ENCODE data around the gene KRTAP10-1.

The KRTAP10-1 gene

DNA sequence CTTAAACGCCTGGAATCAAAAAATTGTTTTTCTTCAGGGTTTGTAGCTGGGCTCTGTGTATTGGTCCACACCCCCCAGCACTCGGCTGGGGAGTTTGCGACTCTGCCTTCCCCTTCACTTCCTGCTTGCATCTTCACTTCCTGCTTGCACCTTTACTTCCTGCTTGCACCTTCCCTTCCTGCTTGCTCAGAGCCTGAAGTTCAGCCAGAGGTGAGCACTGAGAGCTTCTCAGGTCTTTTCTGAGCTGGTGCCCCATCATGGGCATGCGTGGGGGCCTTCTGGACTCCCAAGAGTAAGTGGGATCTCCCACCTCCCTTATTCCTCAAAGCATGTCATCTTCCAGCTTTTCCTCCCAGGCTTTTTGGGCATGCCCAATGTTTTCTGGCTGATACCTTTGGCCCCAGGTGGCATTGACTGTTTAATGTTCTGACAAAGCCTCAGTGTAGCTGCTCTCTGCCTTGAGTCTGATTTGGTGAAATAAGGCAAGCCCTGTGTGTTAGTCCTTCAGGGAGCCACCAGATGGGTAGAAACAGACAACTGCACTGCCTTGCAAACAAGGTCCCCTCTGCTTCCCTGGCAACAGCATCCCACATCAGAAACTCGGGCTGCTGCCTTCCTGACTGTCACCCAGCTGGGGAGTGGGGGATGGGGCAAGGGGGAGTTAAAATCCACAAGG is 7.8 kb upstream of the KRTAP10-1 start:
- no peak for DNase-seq

- no peak for DNase-seq
Observed at GRCh38 chr21:44544566-44544965, 4.6 kb upstream of the KRTAP10-1 start.

GRCh38 chr21:44542716-44543115 is 2.7 kb upstream of the KRTAP10-1 start:
- no peak for DNase-seq

DNA sequence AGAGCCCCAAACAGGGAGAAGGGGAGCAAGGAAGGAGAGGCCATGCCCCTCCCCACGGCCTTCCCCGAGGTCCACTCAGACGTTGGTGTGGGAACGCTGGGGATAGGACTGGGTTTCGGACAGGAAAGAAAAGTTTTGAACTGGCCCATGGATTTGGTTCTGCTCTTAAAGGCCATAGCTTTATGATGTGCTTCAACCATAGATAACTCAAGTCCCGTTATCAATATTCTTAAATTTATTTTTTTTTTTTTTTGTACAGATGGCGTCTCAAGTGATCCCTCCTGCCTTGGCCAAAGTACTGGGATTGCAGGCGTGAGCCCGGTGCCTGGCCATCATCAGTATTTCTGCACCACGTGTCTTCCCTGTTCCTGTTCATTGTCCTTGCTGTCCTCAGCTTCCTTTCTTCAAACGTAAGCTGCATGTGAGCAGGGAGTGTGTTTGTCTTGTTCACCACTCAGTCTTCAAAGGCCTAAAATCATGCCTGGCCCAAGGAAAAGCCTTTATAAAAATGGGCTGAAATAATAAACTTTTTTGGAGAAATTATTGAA is 820 bp upstream of the KRTAP10-1 start:
- DNase-seq, result no peak

GRCh38 chr21:44539046-44539445 is 949 bp downstream of the KRTAP10-1 start:
- no peak for DNase-seq

- DNase-seq, result no peak
Observed at GRCh38 chr21:44537930-44538911, 1.8 kb downstream of the KRTAP10-1 start.

- DNase-seq, result no peak
Observed at GRCh38 chr21:44535963-44536362, 4.0 kb downstream of the KRTAP10-1 start.

DNA sequence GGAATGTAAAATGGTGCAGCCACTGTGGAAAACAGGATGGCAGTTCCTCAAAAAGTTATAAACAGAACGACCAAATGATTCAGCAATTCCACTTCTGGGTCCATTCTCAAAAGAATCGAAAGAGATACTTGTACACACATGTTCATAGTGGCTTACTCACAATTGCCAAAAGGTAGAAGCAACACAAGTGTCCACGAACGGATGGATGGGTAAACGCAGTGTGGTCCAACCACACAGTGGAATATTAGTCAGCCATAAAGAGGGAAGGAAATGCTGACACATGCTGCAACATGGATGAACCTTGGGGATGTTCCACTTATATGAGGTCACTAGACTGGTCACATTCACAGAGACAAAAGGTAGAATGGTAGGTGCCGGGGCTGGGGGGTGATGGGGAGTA is 5.3 kb downstream of the KRTAP10-1 start:
- DNase-seq, result no peak

DNA sequence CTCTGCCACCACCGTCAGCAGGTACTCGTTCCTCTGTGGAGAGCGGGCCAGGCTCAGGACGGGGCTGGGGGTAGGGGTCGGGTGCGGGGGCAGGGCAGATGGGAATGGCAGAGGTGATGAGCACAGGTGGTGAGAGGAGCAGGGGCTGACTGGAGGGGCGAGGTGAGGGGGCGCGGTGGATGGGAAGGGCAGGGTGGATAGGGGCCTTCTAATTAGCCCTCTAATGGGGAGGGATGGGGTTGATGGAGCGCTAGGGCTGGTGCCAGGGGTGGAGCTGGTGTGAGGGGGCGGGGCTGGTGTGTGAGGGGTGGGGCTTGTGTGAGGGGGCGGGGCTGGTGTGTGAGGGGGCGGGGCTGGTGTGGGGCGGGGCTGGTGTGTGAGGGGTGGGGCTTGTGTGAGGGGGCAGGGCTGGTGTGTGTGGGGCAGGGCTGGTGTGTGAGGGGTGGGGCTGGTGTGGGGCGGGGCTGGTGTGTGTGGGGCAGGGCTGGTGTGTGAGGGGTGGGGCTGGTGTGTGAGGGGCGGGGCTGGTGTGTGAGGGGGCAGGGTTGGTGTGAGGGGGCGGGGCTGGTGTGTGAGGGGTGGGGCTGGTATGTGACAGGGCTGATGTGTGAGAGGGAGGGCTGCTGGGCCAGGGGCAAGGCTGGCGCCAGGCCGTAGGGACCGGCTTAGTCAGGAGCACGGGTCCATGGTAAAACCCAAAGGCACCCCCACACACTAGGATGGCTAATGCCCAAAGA is 5.9 kb downstream of the KRTAP10-1 start:
- peak; percentile 15 for DNase-seq

DNA sequence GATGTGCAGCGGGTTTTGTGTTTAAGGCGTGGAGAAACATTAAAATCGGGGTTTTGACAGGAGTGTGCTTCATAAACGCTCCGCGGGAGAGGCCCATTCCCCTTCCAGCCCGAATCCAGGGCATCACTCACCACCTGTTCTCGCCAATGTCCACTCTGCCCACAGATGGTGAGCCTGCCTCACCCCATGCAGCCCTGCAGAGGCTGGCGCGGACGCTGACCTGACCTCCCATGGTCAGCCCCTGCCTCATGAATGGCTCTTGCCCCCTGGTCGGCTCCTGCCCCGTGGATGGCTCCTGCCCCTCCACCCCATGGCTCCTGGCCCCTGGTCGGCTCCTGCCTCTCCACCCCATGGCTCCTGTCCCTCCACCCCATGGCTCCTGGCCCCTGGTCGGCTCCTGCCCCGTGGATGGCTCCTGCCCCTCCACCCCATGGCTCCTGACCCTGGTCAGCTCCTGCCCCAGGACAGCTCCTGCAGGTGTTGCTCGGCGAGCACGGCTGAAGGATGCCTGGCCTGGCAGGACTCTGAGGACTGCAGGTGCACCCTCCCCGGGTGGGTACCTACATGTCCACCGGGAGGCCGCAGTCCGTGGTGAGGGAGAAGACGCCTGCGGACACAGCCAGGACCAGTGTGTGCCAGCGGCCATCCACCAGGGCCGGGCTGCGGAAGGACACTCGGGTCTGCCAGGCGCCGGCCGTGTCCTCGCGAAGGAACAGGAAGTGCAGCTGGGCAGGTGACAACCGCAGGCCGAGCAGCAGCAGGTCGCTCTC is 6.7 kb downstream of the KRTAP10-1 start:
- no peak for DNase-seq

GRCh38 chr21:44532712-44533111 is 7.3 kb downstream of the KRTAP10-1 start:
- DNase-seq, result no peak

GRCh38 chr21:44531606-44532564 is 8.1 kb downstream of the KRTAP10-1 start:
- peak; percentile 43 for DNase-seq

DNA sequence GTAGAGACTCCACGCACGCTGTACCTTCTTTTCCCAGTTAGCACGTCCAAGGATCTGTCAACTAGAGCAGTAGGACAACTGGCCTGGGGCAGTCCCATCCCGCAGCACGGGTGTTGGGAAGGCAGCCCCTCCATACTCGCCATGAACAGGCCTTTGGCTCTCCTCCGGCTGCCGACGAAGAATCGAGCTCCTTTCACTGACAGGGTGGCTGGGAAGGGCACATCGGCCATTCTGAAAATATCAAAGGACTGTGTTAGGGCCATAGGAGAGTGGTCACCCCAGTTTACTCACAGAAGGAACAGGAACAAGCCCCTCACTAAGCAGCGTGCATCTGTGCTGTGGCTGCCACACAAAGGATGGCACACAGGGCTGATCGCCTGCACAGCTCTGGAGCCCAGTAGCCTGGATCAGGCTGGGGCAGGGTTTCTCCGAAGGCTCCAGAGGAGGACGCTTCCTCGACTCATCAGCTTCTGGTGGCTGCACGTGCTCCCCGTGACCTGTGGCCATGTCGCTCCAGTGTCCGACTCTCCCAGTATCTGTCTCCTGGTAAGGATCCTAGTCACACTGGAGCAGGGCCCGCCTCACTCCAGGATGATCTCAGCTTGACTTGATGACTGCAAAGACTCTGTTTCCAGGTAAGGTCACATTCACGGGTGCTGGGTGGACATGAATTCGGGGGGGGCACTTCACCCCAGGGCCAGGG is 8.9 kb downstream of the KRTAP10-1 start:
- no peak for DNase-seq

DNA sequence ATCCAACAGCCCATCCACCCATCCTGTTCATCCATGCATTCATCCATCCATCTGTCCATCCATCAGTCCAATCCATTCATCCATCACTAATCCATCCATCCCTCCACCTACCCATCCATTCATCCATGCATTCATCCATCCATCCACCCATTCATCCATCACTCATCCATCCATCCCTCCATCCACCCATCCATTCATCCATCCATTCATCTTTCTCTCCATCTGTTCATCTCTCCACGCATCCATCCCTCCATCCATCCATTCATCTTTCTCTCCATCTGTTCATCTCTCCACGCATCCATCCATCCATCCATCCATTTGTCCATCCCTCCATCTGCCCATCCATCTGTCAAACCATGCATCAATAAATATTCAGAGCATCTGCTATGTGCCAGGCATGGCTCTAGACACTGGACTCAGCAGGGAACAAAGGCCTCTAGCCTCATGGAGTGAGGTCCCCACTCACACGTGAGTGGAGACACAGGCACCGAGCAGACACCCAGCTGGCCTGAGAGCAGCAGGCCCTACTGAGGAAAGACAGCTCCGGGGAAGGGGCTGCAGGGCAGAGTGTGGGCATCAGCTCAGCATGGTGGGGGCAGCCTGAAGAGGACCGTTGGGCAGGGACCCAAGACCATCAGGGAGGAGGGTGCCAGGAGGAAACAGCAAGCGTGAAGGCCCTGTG is 9.6 kb downstream of the KRTAP10-1 start:
- no peak for DNase-seq

- no peak for DNase-seq
Observed at GRCh38 chr21:44529503-44530125, 10.4 kb downstream of the KRTAP10-1 start.

- no peak for DNase-seq
Observed at GRCh38 chr21:44529011-44529421, 11.0 kb downstream of the KRTAP10-1 start.

- DNase-seq, result no peak
Observed at GRCh38 chr21:44528634-44528995, 11.4 kb downstream of the KRTAP10-1 start.

GRCh38 chr21:44527983-44528633 is 11.9 kb downstream of the KRTAP10-1 start:
- no peak for DNase-seq
